ENCODE results near the gene STAT6.
"Not testable (repeated sequence)": the region's sequence is repeated elsewhere in the genome, so short reads cannot be mapped to it uniquely, and the experiment has no call there.

STAT6 gene

DNA sequence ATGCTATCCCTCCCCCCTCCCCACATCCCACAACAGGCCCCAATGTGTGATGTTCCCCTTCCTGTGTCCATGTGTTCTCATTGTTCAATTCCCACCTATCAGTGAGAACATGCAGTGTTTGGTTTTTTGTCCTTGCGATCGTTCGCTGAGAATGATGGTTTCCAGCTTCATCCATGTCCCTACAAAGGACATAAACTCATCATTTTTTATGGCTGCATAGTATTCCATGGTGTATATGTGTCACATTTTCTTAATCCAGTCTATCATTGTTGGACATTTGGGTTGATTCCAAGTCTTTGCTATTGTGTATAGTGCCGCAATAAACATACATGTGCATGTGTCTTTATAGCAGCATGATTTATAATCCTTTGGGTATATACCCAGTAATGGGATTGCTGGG is 58.0 kb downstream of the STAT6 start:
- H3K27me3 ChIP-seq (ENCODE audit: control insufficient read depth, insufficient read depth, low read length); H3K9ac ChIP-seq (ENCODE audit: low read length); H3K9me3 ChIP-seq (ENCODE audit: control insufficient read depth, insufficient read depth, low read depth, low read length); H3K4me1 ChIP-seq (ENCODE audit: control insufficient read depth, insufficient read depth, low read length); H3K4me3 ChIP-seq (ENCODE audit: low read depth, low read length); H3K27ac ChIP-seq (ENCODE audit: low read depth, low read length): not testable (repeated sequence)
- peaks cover 26% of the 10 kb centered on the region for H3K36me3 ChIP-seq (ENCODE audit: control insufficient read depth, insufficient read depth, low read length)

GRCh38 chr12:57051011-57051410 is 60.2 kb downstream of the STAT6 start:
- Histone ChIP-seq H3K9me3 (ENCODE audit: control insufficient read depth, insufficient read depth, low read depth, low read length) (no peaks in the 10 kb centered on the region), H3K9ac (ENCODE audit: low read length) (no peak overlapping the region), H3K27ac (ENCODE audit: low read depth, low read length) (no peak overlapping the region), H3K27me3 (ENCODE audit: control insufficient read depth, insufficient read depth, low read length) (peaks cover 7% of the 10 kb centered on the region; the same call in 1 of the 2 replicates), H3K4me1 (ENCODE audit: control insufficient read depth, insufficient read depth, low read length) (no peaks in the 10 kb centered on the region), H3K4me3 (ENCODE audit: low read depth, low read length) (no peak overlapping the region), H3K36me3 (ENCODE audit: control insufficient read depth, insufficient read depth, low read length) (peaks cover 7% of the 10 kb centered on the region; the same call in 1 of the 2 replicates)

DNA sequence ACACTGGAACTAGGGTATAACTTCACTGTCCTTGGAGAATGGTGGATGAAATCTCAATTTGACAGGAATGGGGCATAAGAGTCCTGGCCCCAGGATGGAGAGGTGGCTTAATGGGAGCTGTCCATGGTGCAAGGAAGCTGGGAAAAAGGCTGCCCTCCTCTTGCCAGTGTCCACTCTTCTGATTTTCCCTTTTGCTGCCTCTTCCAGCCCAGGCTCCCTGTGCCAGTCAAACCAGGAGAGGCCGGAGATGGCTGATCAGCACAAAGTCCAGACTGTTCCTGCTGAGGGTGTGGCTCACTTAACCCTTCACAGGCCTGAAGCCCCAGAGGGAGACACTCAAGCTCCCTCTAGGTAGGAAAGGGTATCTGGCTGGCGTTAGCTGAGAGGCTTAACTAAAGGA is 61.3 kb downstream of the STAT6 start, which contains the start of gene MYO1A:
Gene MYO1A, minus strand, starts transcription at position 240 of the 400 bp plus-strand sequence. CDS start 1,806 bp downstream, outside the sequence.
- Histone ChIP-seq H3K27ac (ENCODE audit: low read depth, low read length) (no peak within 1 kb of the TSS), H3K36me3 (ENCODE audit: control insufficient read depth, insufficient read depth, low read length) (no peaks in the 10 kb centered on the region), H3K27me3 (ENCODE audit: control insufficient read depth, insufficient read depth, low read length) (peaks cover 8% of the 10 kb centered on the region; the same call in 1 of the 2 replicates), H3K4me1 (ENCODE audit: control insufficient read depth, insufficient read depth, low read length) (no peaks in the 10 kb centered on the region), H3K9me3 (ENCODE audit: control insufficient read depth, insufficient read depth, low read depth, low read length) (no peaks in the 10 kb centered on the region), H3K4me3 (ENCODE audit: low read depth, low read length) (no peak within 1 kb of the TSS), H3K9ac (ENCODE audit: low read length) (no peak within 1 kb of the TSS)

GRCh38 chr12:57049119-57049446 is 62.1 kb downstream of the STAT6 start:
- no peak overlapping the region for H3K9ac ChIP-seq (ENCODE audit: low read length)

GRCh38 chr12:57048423-57049118 is 62.6 kb downstream of the STAT6 start:
- H3K4me1 ChIP-seq (ENCODE audit: control insufficient read depth, insufficient read depth, low read length): no peaks in the 10 kb centered on the region

More at GRCh38 chr12:57049119-57049446, 62.1 kb downstream of the STAT6 start:
- Histone ChIP-seq H3K4me1 (ENCODE audit: control insufficient read depth, insufficient read depth, low read length) (no peaks in the 10 kb centered on the region), H3K9me3 (ENCODE audit: control insufficient read depth, insufficient read depth, low read depth, low read length) (no peaks in the 10 kb centered on the region), H3K27ac (ENCODE audit: low read depth, low read length) (no peak overlapping the region), H3K4me3 (ENCODE audit: low read depth, low read length) (no peak overlapping the region), H3K36me3 (ENCODE audit: control insufficient read depth, insufficient read depth, low read length) (no peaks in the 10 kb centered on the region), H3K27me3 (ENCODE audit: control insufficient read depth, insufficient read depth, low read length) (peaks cover 8% of the 10 kb centered on the region; the same call in 1 of the 2 replicates)

DNA sequence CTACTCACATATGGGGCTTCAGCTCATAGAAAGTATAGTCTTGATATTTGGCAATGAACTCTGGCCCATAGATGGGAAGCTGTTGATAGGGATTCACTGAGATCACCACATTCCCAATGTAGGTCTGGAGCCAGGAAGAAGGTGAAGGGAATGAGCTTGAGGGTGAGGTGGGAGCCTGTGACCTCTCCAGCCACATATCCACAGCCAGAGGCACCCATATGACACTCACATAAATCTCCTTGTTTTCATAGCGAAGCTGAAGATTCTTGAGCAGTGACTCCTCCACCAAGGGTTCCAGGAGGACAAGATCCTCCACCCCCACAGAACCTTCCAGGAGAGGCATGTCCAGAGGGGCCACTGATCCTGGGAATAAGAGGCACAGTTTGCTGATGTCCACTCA is 63.2 kb downstream of the STAT6 start:
- Histone ChIP-seq H3K9me3 (ENCODE audit: control insufficient read depth, insufficient read depth, low read depth, low read length) (no peaks in the 10 kb centered on the region), H3K27me3 (ENCODE audit: control insufficient read depth, insufficient read depth, low read length) (peaks cover 9% of the 10 kb centered on the region; the same call in 1 of the 2 replicates), H3K9ac (ENCODE audit: low read length) (no peak overlapping the region), H3K27ac (ENCODE audit: low read depth, low read length) (no peak overlapping the region), H3K36me3 (ENCODE audit: control insufficient read depth, insufficient read depth, low read length) (no peaks in the 10 kb centered on the region), H3K4me1 (ENCODE audit: control insufficient read depth, insufficient read depth, low read length) (no peaks in the 10 kb centered on the region), H3K4me3 (ENCODE audit: low read depth, low read length) (no peak overlapping the region)

More at GRCh38 chr12:57048423-57049118, 62.6 kb downstream of the STAT6 start:
- Histone ChIP-seq H3K9me3 (ENCODE audit: control insufficient read depth, insufficient read depth, low read depth, low read length) (no peaks in the 10 kb centered on the region), H3K9ac (ENCODE audit: low read length) (no peak overlapping the region), H3K27me3 (ENCODE audit: control insufficient read depth, insufficient read depth, low read length) (peaks cover 8% of the 10 kb centered on the region; the same call in 1 of the 2 replicates), H3K27ac (ENCODE audit: low read depth, low read length) (no peak overlapping the region), H3K4me3 (ENCODE audit: low read depth, low read length) (no peak overlapping the region), H3K36me3 (ENCODE audit: control insufficient read depth, insufficient read depth, low read length) (no peaks in the 10 kb centered on the region)

- no peak overlapping the region for H3K9ac ChIP-seq (ENCODE audit: low read length)
- no peak overlapping the region for H3K27ac ChIP-seq (ENCODE audit: low read depth, low read length)
- H3K4me3 ChIP-seq (ENCODE audit: low read depth, low read length): no peak overlapping the region
- no peaks in the 10 kb centered on the region for H3K36me3 ChIP-seq (ENCODE audit: control insufficient read depth, insufficient read depth, low read length)
- no peaks in the 10 kb centered on the region for H3K9me3 ChIP-seq (ENCODE audit: control insufficient read depth, insufficient read depth, low read depth, low read length)
- peaks cover 11% of the 10 kb centered on the region; the same call in 1 of the 2 replicates for H3K27me3 ChIP-seq (ENCODE audit: control insufficient read depth, insufficient read depth, low read length)
- no peaks in the 10 kb centered on the region for H3K4me1 ChIP-seq (ENCODE audit: control insufficient read depth, insufficient read depth, low read length)
Measured at GRCh38 chr12:57046947-57047890, 63.9 kb downstream of the STAT6 start.

GRCh38 chr12:57046086-57046791 is 64.9 kb downstream of the STAT6 start:
- H3K27ac ChIP-seq (ENCODE audit: low read depth, low read length): no peak overlapping the region
- peaks cover 11% of the 10 kb centered on the region; the same call in 1 of the 2 replicates for H3K27me3 ChIP-seq (ENCODE audit: control insufficient read depth, insufficient read depth, low read length)
- H3K4me3 ChIP-seq (ENCODE audit: low read depth, low read length): no peak overlapping the region
- no peak overlapping the region for H3K9ac ChIP-seq (ENCODE audit: low read length)
- H3K4me1 ChIP-seq (ENCODE audit: control insufficient read depth, insufficient read depth, low read length): no peaks in the 10 kb centered on the region
- no peaks in the 10 kb centered on the region for H3K36me3 ChIP-seq (ENCODE audit: control insufficient read depth, insufficient read depth, low read length)
- H3K9me3 ChIP-seq (ENCODE audit: control insufficient read depth, insufficient read depth, low read depth, low read length): no peaks in the 10 kb centered on the region

All from HUES6 (cell line).